Measurements from ENCODE around the gene DAB2IP. TPM values are rescaled to one million over a fixed set of nuclear protein-coding genes. Genes with fewer than 3 reads are reported as not detected.
"Not testable (repeated sequence)": the region's sequence is repeated elsewhere in the genome, so short reads cannot be mapped to it uniquely, and the experiment has no call there.

Gene DAB2IP
- total RNA-seq, 1 donor from 2014 or later, result 24.3 TPM

DNA sequence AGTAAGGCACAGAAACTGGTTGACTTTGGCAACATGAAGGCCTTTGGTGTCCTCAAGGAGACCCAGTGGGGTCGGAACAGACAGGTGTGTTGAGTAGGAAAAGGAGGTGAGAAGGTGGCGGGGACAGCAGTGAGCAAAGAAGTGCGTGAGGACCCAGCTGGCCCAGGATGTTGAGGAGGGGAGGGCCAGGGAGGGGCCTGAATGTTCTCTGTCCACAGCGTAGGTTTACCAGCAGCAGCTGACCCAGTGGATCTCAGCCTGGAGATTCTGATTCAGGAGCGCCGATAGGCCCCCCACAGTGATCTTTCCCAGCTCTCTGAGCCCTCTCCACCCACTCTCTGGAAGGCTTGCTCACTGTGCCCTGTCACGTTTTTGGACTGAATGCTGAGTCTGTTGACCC lies 88.5 kb downstream of the DAB2IP start:
- H3K27ac Mint-ChIP-seq, result no peak overlapping the region
- Histone ChIP-seq H3K27me3 (peaks cover 10% of the 10 kb centered on the region), H3K36me3 (no peaks in the 10 kb centered on the region), H3K9ac (no peak overlapping the region), H3F3A (ENCODE audit: low read depth) (peaks cover 28% of the 10 kb centered on the region), H3K9me3 (ENCODE audit: low read depth) (no peaks in the 10 kb centered on the region), H2AFZ (replicated peaks) (no peak overlapping the region), H3K4me1 (peaks cover 69% of the 10 kb centered on the region), H3K79me2 (ENCODE audit: low read depth) (peaks cover 75% of the 10 kb centered on the region), H3K27ac (no peak overlapping the region), H3K4me3 (no peak overlapping the region), H3K4me2 (no peak overlapping the region), H4K20me1 (ENCODE audit: low read depth) (peaks cover 99% of the 10 kb centered on the region)
- H3K4me1 Mint-ChIP-seq, result peaks cover 60% of the 10 kb centered on the region
- TF ChIP-seq EZH2 (IDR thresholded peaks at IDR 0.05), result no peak
- no peak for TF ChIP-seq EZH2phosphoT487 (IDR thresholded peaks at IDR 0.05)
- TF ChIP-seq, protein P1, sequence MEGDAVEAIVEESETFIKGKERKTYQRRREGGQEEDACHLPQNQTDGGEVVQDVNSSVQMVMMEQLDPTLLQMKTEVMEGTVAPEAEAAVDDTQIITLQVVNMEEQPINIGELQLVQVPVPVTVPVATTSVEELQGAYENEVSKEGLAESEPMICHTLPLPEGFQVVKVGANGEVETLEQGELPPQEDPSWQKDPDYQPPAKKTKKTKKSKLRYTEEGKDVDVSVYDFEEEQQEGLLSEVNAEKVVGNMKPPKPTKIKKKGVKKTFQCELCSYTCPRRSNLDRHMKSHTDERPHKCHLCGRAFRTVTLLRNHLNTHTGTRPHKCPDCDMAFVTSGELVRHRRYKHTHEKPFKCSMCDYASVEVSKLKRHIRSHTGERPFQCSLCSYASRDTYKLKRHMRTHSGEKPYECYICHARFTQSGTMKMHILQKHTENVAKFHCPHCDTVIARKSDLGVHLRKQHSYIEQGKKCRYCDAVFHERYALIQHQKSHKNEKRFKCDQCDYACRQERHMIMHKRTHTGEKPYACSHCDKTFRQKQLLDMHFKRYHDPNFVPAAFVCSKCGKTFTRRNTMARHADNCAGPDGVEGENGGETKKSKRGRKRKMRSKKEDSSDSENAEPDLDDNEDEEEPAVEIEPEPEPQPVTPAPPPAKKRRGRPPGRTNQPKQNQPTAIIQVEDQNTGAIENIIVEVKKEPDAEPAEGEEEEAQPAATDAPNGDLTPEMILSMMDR (IDR thresholded peaks at IDR 0.05), result no peak
- no peak overlapping the region for H3K4me3 Mint-ChIP-seq
- no peaks in the 10 kb centered on the region for H3K36me3 Mint-ChIP-seq
- H3K27me3 Mint-ChIP-seq (ENCODE audit: insufficient read depth, low read depth), result peaks cover 9% of the 10 kb centered on the region
- no peaks in the 10 kb centered on the region for H3K9me3 Mint-ChIP-seq
- no peak for DNase-seq (ENCODE audit: low spot score)

DNA sequence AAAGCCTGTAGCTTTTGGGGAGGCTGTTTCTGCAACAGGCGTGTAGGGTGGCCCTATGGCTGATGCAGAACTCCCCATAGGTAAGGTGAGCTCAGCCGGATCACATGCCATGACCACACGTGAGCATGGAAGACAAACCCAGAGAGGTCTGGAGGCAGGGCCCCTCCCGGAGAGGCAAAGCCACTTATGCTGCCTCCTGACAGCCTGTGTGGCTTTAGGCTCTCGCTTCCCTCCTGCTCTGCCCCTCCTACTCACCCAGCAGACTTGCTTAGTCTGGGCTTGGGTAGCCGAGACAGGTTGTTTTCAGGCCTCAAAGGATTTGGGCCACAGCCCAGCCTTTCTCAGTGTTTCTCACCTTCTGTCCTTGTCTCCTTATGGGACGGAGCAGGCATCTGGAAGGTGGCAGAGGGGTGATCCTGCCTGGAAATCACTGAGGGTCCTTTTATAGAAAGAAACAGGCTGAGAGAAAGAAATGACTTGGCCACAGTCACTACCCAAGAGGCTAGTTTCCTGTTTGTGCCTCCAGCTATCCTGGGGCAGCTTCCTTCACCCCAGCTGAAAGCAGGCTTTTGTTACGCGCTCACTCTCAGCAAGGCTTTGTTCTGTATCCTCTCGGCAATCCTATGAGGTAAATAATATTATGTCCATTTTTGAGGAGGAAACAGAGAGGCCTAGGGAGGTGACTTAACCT lies 89.9 kb downstream of the DAB2IP start:
- Histone ChIP-seq H3K36me3 (no peaks in the 10 kb centered on the region), H3K4me1 (peaks cover 59% of the 10 kb centered on the region), H3K27ac (no peak overlapping the region), H3K4me3 (no peak overlapping the region), H3F3A (ENCODE audit: low read depth) (peaks cover 16% of the 10 kb centered on the region), H3K9me3 (ENCODE audit: low read depth) (no peaks in the 10 kb centered on the region), H3K79me2 (ENCODE audit: low read depth) (peaks cover 82% of the 10 kb centered on the region), H3K9ac (no peak overlapping the region), H2AFZ (replicated peaks) (no peak overlapping the region), H4K20me1 (ENCODE audit: low read depth) (peaks cover 100% of the 10 kb centered on the region), H3K27me3 (no peaks in the 10 kb centered on the region), H3K4me2 (no peak overlapping the region)
- H3K36me3 Mint-ChIP-seq, result no peaks in the 10 kb centered on the region
- no peak overlapping the region for H3K27ac Mint-ChIP-seq
- DNase-seq (ENCODE audit: low spot score), result peak; percentile 45
- no peaks in the 10 kb centered on the region for H3K9me3 Mint-ChIP-seq
- no peak overlapping the region for H3K4me3 Mint-ChIP-seq
- H3K4me1 Mint-ChIP-seq, result peaks cover 55% of the 10 kb centered on the region
- no peak for TF ChIP-seq EZH2phosphoT487 (IDR thresholded peaks at IDR 0.05)
- no peak for TF ChIP-seq EZH2 (IDR thresholded peaks at IDR 0.05)
- TF ChIP-seq, protein P1 (IDR thresholded peaks at IDR 0.05), result no peak
- H3K27me3 Mint-ChIP-seq (ENCODE audit: insufficient read depth, low read depth), result peaks cover 7% of the 10 kb centered on the region

DNA sequence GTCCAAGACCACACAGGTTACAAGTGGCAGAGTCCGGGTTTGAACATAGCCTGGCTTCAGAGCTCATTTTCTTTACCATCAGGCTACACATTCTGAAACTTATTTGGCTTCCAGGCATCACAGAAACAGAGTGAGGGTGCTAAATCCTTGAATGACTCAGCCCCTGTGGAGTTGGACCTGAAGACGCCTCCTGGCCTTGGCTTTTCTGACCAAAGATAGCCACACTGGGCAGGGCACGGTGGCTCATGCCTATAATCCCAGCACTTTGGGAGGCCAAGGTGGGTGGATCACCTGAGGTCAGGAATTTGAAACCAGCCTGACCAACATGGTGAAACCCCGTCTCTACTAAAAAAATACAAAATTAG lies 90.5 kb downstream of the DAB2IP start:
- not testable (repeated sequence) for H3K4me3 Mint-ChIP-seq; H3K9me3 ChIP-seq (ENCODE audit: low read depth); H2AFZ ChIP-seq (replicated peaks); H3K4me3 ChIP-seq; H3K9ac ChIP-seq; H3K27me3 ChIP-seq; DNase-seq (ENCODE audit: low spot score); H3K36me3 Mint-ChIP-seq; H3K36me3 ChIP-seq; H3K4me2 ChIP-seq; H3K9me3 Mint-ChIP-seq; H3K27me3 Mint-ChIP-seq (ENCODE audit: insufficient read depth, low read depth); H3K27ac Mint-ChIP-seq; H3K27ac ChIP-seq
- peaks cover 56% of the 10 kb centered on the region for H3K4me1 Mint-ChIP-seq
- Histone ChIP-seq H3K4me1 (peaks cover 57% of the 10 kb centered on the region), H3F3A (ENCODE audit: low read depth) (peaks cover 16% of the 10 kb centered on the region), H3K79me2 (ENCODE audit: low read depth) (peaks cover 82% of the 10 kb centered on the region), H4K20me1 (ENCODE audit: low read depth) (peaks cover 100% of the 10 kb centered on the region)

DNA sequence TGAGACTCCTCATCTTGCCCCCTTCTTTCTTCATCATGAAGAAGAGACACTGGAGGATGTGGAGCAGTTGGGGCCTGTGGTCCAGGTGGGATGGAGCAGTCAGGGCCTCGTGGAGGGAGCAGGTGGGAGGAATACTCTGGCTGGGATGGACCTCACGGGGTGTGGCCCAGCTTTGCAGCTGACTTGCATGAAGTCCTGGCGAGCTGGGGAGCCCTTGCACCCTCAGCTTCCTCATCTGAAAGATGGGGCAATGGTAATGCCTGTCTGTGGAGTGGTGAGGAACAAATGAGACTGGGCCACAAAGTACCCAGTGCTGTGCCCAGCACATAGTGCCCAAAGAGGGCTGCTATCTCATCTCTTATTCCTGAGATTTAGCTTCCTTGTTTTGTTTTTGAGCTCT lies 91.5 kb downstream of the DAB2IP start:
- Histone ChIP-seq H3K36me3 (no peaks in the 10 kb centered on the region), H2AFZ (replicated peaks) (no peak overlapping the region), H4K20me1 (ENCODE audit: low read depth) (peaks cover 100% of the 10 kb centered on the region), H3K27ac (no peak overlapping the region), H3K9ac (no peak overlapping the region), H3K4me3 (no peak overlapping the region), H3K4me1 (peaks cover 56% of the 10 kb centered on the region), H3K9me3 (ENCODE audit: low read depth) (no peaks in the 10 kb centered on the region), H3K27me3 (no peaks in the 10 kb centered on the region), H3K4me2 (peak overlapping the region; percentile 74), H3F3A (ENCODE audit: low read depth) (peaks cover 16% of the 10 kb centered on the region), H3K79me2 (ENCODE audit: low read depth) (peaks cover 79% of the 10 kb centered on the region)
- Mint-ChIP-seq H3K4me1 (peaks cover 57% of the 10 kb centered on the region), H3K27me3 (ENCODE audit: insufficient read depth, low read depth) (peaks cover 7% of the 10 kb centered on the region), H3K4me3 (peak overlapping the region; percentile 59), H3K36me3 (no peaks in the 10 kb centered on the region), H3K9me3 (no peaks in the 10 kb centered on the region), H3K27ac (no peak overlapping the region)
- no peak for TF ChIP-seq EZH2 (IDR thresholded peaks at IDR 0.05)
- TF ChIP-seq EZH2phosphoT487 (IDR thresholded peaks at IDR 0.05), result no peak
- TF ChIP-seq, protein P1 (IDR thresholded peaks at IDR 0.05), result no peak
- DNase-seq (ENCODE audit: low spot score), result no peak

Data from neural progenitor cell (in vitro differentiated cells).